Osteocyte (in vitro differentiated cells): ENCODE results near the gene CD180. TPM values are rescaled to one million over a fixed set of nuclear protein-coding genes. Genes with fewer than 3 reads are reported as not detected.

ENCODE experiments used
- DNase-seq: peaks from one replicate; pipeline ENCODE4 v3.0.0; 2021; ENCODE audit warnings: mixed read lengths; ENCODE audit not compliant: unreplicated experiment; ENCODE audit errors: extremely low spot score
- H3K27ac Mint-ChIP-seq: one replicate; pipeline ENCODE4 v1.8.0; 2021; ENCODE audit warnings: mild to moderate bottlenecking, mixed read lengths; ENCODE audit not compliant: unreplicated experiment
- H3K27me3 Mint-ChIP-seq: one replicate; pipeline ENCODE4 v1.8.0; 2021; ENCODE audit warnings: mixed read lengths; ENCODE audit not compliant: unreplicated experiment
- H3K36me3 Mint-ChIP-seq: one replicate; pipeline ENCODE4 v1.8.0; 2021; ENCODE audit warnings: mixed read lengths; ENCODE audit not compliant: unreplicated experiment
- H3K4me1 Mint-ChIP-seq: one replicate; pipeline ENCODE4 v1.8.0; 2021; ENCODE audit warnings: mixed read lengths; ENCODE audit not compliant: unreplicated experiment
- H3K4me3 Mint-ChIP-seq: one replicate; pipeline ENCODE4 v1.8.0; 2021; ENCODE audit warnings: mild to moderate bottlenecking, moderate library complexity, mixed read lengths; ENCODE audit not compliant: unreplicated experiment
- H3K9me3 Mint-ChIP-seq: one replicate; pipeline ENCODE4 v1.8.0; 2021; ENCODE audit warnings: mixed read lengths; ENCODE audit not compliant: unreplicated experiment
- CTCF ChIP-seq: fragments of 200-600 bp; sonication (generic); IDR thresholded peaks from 2 replicates; pipeline ENCODE4 v1.5.0; 2021; ENCODE audit warnings: antibody characterized with exemption, mild to moderate bottlenecking, moderate library complexity
- total RNA-seq: library from RNA; stranded (reverse); gene quantifications from 2 replicates; pipeline ENCODE4 v1.2.1, GENCODE V29; 2021

CD180 gene
- total RNA-seq, 1 donor from 2014 or later = not detected

DNA sequence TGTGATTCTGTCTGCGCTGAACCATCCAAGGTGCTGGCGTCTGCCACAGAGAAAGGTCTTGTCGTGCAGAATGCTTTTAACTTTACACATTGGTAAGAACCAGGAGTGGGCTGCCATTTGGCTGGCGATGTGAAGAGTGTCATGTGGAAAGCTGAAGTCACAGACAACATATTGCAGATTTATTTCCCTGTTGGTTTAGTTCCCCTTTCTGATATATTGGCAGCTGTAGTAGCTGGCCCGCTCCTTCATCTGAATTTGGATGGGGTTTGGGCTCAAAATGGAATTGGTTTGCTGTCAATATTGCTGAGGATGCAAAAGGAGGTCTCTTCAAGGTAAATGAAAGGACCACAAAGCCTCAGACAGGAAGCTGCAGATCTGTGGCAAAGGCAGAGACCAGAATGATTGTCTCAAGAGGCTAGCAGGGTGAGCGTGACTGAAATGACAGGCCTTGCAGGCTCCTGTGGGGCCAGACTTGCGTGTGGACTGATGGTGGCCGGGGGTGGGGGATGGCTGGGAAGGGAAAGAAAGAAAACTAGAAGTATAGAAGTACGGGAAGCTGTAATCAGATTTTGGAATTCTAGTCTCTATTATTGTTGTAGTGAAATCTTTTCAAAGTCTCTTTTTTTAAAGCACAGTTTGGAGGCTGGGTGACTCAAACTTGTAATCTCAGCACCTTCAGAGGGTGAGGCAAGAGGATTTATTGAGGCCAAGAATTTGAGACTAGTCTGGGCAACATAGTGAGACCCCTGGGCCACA lies 25.1 kb upstream of the CD180 start:
- Mint-ChIP-seq H3K36me3 (no peaks in the 10 kb centered on the region), H3K4me3 (no peak overlapping the region), H3K9me3 (no peaks in the 10 kb centered on the region), H3K27ac (no peak overlapping the region), H3K27me3 (peaks cover 15% of the 10 kb centered on the region), H3K4me1 (no peaks in the 10 kb centered on the region)
- DNase-seq = no peak
- TF ChIP-seq CTCF = no peak

DNA sequence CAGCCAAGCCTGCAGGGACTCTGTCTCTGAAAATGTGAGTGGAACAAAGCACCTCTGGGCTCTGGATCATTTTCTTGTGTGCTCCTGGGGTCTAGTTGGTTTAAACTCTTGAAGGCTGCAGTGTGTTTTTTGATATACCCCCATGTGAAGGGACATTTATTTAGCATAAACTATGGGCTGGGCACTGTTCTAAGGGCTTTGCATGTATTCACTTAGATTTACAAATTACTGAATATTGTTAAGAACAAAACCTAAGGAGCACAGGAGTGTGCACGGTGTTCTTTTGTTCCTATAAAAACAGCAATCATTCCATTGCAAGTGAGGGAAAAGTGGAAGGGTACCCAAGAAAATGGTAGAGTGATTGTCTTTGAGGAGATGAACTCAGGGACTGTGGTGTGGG lies 20.0 kb upstream of the CD180 start:
- Mint-ChIP-seq H3K4me1 (peaks cover 17% of the 10 kb centered on the region), H3K9me3 (no peaks in the 10 kb centered on the region), H3K36me3 (no peaks in the 10 kb centered on the region), H3K27me3 (peaks cover 11% of the 10 kb centered on the region), H3K27ac (no peak overlapping the region), H3K4me3 (no peak overlapping the region)
- TF ChIP-seq CTCF = no peak
- peak; percentile 5 for DNase-seq

DNA sequence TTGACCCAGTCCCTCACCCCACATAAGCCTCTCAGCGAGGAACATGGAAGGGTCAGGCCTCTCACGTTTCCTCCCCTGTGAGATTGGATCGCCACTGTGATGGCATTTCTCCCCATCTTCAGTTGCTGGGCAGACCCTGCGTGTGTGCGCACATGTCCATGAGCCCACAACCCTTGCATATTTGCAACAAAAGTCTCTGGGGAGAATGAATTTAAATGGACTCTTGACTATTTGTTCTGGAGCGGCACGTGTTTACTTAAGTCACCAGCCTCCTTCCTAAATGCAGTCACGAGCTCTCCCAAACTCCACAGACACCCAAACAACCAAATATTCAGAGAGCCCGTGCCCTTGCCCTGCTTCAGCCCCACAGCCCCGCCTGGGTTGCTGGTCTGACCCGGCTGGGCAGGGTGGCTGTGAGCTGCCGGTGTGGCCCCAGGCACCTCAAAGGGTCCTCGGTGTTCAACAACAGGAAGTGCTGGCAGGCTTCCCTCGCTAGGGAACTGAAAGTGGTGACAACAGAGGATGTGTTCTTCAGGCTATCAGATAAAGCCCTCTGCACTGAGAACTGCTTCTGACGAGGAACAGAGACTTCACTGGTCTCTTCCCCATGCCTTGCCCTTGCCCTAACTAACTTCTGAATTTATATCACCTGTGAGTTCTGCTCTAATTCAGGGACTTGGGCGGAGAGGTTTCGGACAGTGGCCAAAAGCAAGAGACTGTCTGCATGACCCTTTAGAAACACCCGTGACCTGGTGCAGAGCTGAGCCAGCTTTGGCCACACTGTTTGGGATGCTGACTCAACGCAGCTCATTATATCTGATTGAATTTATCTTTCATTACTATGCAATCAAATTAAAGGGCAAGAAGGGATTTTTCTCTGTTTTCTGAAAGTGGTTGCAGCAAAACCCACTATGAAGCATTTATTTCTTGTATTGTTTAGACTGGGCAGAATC lies 19.2 kb upstream of the CD180 start:
- peak overlapping the region; percentile 28 for H3K4me3 Mint-ChIP-seq
- no peaks in the 10 kb centered on the region for H3K36me3 Mint-ChIP-seq
- peak; percentile 82 for DNase-seq
- H3K4me1 Mint-ChIP-seq = peaks cover 17% of the 10 kb centered on the region
- TF ChIP-seq CTCF = no peak
- peaks cover 12% of the 10 kb centered on the region for H3K27me3 Mint-ChIP-seq
- H3K27ac Mint-ChIP-seq = peak overlapping the region; percentile 43
- H3K9me3 Mint-ChIP-seq = no peaks in the 10 kb centered on the region

GRCh38 chr5:67214707-67215447 lies 18.3 kb upstream of the CD180 start:
- H3K27me3 Mint-ChIP-seq = peaks cover 14% of the 10 kb centered on the region
- H3K27ac Mint-ChIP-seq = no peak overlapping the region
- H3K9me3 Mint-ChIP-seq = no peaks in the 10 kb centered on the region
- no peaks in the 10 kb centered on the region for H3K36me3 Mint-ChIP-seq
- no peak overlapping the region for H3K4me3 Mint-ChIP-seq
- TF ChIP-seq CTCF = no peak
- peaks cover 17% of the 10 kb centered on the region for H3K4me1 Mint-ChIP-seq
- peak; percentile 76 for DNase-seq
